HFF-Myc (cell line): ENCODE data around the gene NFS1.
"Not testable (repeated sequence)": the region's sequence is repeated elsewhere in the genome, so short reads cannot be mapped to it uniquely, and the experiment has no call there.

Experiments used
- DNase-seq: peaks from one replicate; pipeline ENCODE4 v3.0.0-alpha.2; 2011; ENCODE audit warnings: low read depth; ENCODE audit errors: extremely low read depth
- H3K4me3 ChIP-seq: replicated peaks from 2 replicates; pipeline ENCODE4 v1.5.1; 2011; ENCODE audit warnings: low read depth, mild to moderate bottlenecking, control low read depth, low read length
- CTCF ChIP-seq: IDR thresholded peaks from 2 replicates; pipeline ENCODE4 v1.5.1; 2012; ENCODE audit warnings: mild to moderate bottlenecking, low read depth, low read length, control low read depth; ENCODE audit errors: missing control alignments

Gene NFS1

GRCh38 chr20:35699127-35699956 lies at the start of gene NFS1, which contains the start of gene ROMO1:
Gene NFS1 (minus strand): TSS chr20:35699352. CDS start chr20:35699288, 64 bp downstream.
Gene ROMO1 (plus strand): TSS chr20:35699405. CDS start chr20:35699633, 228 bp downstream.
- DNase-seq: peak; percentile 32
- H3K4me3 ChIP-seq: peak within 1 kb of the TSS; percentile 71
- TF ChIP-seq CTCF: no peak

DNA sequence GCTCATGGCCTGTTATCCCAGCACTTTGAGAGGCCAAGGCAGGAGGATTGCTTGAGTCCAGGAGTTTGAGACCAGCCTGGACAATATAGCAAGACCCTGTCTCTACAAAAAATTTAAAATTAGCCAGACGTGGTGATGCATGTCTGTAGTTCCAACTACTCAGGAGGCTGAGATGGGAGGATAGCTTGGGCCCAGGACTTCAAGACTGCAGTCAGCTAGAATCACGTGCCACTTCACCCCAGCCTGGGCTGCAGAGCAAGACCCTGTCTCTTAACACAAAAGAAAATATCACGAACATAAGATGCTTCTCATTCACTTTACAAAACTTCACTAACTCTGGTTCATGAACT lies 45.3 kb upstream of the NFS1 start:
- H3K4me3 ChIP-seq, DNase-seq: not testable (repeated sequence)

DNA sequence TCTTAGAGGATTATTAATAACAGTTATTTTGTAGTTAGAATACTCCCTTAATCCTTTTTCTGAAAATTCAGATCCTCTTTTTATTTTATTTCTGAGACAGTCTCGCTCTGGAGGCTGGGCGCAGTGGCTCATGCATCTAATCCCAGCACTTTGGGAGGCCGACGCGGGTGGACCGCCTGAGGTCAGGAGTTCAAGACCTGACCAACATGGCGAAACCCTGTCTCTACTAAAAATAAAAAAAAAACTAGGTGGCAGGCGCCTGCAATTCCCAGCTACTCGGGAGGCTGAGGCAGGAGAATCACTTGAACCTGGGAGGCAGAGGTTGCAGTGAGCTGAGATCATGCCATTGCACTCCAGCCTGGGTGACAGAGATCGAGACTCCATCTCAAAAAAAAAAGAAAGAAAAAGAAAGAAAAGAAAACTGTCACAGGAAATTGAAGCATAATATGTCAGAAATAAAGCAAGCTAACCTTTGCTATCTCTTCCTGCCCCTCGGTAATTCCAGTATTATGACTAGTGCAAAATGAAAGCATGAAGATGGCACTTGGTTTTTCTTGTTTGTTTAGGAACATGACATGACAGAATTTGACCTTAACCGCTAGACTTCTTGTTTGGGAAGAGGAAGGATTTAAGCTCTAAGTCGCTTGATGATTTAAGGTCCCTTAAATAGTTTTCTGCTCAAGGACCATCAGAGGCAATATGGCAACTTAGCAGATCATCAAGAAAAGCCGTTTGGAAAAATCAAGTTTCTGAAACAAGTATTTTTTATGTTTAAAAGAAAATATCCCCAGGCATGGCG lies 44.7 kb upstream of the NFS1 start:
- DNase-seq: no peak
- no peak overlapping the region for H3K4me3 ChIP-seq
- TF ChIP-seq CTCF: no peak

DNA sequence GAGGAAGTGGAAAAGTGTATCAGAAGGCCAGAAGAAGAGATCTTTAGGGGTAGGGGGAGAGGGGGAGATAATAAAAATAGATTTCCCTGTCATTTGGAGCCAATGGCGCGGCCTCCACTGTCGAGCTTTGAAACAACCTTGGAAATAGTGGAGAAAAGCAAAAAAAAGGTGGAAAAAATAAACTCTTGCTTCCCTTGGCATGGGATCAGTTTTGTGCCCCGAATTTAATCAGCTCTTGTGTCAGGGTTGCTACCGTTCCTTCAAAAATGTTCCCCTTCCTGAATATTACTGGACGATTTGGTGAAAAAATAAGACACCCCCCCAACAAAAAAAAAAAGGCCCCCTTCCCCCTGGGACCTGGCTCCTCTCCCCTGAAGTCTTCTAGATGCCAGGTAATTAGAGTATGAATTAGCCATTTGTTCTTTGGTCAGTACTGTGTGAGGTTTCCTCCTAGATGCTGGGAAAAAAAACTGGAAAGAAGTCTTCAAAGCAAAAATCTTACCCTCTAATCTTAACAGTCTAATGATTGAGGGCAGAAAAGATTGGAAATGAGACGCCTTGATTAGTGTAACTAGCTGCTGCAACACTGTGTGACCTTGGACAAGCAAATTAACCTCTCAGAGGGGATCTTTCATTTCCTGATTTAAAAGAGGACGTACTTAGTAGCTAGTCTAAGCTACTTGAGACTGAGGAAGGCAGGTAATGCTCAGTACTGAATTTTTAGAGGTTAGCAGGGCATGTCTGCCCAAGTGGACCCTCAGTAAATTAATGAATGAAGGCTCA lies 43.8 kb upstream of the NFS1 start:
- DNase-seq: no peak
- peak overlapping the region; percentile 92 for H3K4me3 ChIP-seq
- TF ChIP-seq CTCF: no peak

- peak; percentile 32 for TF ChIP-seq CTCF
- peak within 1 kb of the TSS; percentile 92 for H3K4me3 ChIP-seq
- DNase-seq: peak; percentile 100
These were observed 43.0 kb upstream of the NFS1 start, which contains the start of gene RBM39 for GRCh38 chr20:35741892-35742740. Gene RBM39 (minus strand): TSS chr20:35742260. CDS start chr20:35740874, 1,386 bp downstream.

DNA sequence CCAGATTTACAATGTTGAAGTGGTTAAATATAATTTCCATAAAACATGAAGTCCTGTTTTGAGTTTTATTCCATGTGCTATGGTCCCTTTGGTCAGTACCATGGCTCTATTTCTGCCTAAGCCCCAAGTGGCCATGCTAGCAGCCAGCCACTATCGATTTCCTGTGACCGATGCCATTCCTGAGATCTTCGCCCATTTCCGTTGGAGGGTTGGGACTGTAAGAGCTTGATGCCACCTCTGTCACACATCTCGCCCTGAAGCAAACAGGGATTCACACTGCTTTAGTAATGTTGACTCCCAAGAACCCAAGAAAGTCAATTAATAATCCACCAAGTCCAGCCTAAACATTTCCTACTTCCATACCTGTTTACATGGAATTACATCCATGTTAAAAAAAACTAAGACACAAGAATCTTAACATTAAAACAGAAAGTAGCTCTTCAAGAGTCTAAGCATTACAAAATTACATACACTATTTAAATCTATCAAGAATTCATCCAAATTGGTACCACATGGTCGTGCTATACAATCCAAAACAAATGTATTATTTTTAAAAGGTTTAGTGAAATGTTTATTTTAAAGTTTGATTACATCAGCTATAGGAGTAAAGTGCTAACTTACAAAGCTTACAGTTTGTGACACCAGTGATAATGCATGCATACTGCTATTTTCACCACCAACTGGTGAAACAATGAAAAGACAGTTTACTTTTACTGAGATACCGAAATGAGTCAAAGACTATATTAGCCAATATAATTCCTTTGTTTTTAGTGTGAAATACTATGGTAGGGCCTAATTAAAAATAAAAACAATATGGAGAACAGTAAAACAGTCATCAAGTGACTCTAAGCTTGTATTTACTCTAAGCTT lies 40.4 kb upstream of the NFS1 start:
- DNase-seq: no peak
- TF ChIP-seq CTCF: no peak
- peak overlapping the region; percentile 92 for H3K4me3 ChIP-seq
